NOMO-1 treated with DMSO at 0.1 percent for 48 hours (cell line): ENCODE measurements around the gene SPTBN1.
"Not testable (repeated sequence)": the region's sequence is repeated elsewhere in the genome, so short reads cannot be mapped to it uniquely, and the experiment has no call there.

Source experiments
- DNase-seq: peaks from one replicate; lab custom pipeline; 2025; ENCODE audit not compliant: unreplicated experiment; lab: John Stamatoyannopoulos, UW

The SPTBN1 gene

DNA sequence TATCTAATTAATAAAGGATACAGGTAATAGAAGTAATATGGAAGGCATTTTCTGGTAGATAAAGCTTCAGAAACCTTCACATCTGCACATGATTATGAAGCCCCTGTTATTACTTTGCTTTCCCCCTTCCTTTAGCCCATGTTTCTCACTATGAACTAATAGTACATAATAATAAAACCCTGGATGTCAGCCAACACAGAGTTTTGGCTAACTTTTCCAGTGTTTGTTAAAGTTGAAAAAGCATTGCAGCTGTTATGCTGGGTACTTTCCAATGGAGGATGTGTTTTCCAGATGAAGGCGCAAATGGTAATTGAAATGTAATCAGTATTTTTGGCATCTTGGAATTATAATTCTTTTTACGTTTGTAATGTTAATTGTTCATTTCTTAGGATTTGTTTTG is 43.5 kb downstream of the SPTBN1 start:
- no peak for DNase-seq

- no peak for DNase-seq
Measured at GRCh38 chr2:54500404-54501205, 44.5 kb downstream of the SPTBN1 start.

DNA sequence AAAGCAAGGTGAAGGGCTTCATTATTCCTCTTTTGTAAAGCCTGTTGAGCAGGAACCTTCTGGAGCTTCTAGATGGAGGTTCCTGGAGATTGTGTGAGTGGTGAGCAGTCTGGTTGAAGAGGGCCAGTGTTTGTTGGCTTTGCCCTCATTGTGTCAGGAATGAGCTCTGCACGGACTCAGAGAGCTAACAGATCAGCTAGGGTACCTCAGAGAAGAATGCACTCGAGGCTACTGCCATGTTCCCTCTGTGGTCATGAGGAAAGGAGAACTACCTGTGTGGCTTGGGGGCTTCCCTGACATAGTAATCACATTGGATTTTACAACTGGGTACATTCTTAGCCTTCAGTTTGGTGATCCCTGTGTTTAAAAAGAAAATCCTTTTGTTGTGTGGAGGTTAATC is 46.6 kb downstream of the SPTBN1 start:
- no peak for DNase-seq

DNA sequence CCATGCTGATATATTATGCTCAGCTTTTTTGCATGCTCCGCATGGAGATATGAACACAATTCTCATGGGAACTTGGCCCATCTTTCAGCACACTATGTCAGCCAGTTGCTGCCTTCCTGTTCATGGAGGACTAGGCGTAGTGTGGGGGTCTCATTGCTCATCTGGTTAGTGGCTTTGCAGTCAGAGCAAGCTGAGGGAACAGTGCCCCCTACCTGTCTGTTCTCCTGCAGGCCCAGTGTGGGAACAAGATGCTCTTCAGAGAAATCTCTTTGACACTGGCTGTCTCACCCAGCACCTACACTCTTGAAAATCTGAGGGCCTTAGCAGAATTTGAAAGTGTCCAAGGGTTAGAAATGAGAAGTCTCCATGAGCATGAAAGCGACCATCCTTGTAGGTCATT is 47.1 kb downstream of the SPTBN1 start:
- peak; percentile 17 for DNase-seq

- no peak for DNase-seq
Measured at GRCh38 chr2:54503828-54504227, 47.7 kb downstream of the SPTBN1 start.

GRCh38 chr2:54504866-54505265 is 48.7 kb downstream of the SPTBN1 start:
- no peak for DNase-seq

DNA sequence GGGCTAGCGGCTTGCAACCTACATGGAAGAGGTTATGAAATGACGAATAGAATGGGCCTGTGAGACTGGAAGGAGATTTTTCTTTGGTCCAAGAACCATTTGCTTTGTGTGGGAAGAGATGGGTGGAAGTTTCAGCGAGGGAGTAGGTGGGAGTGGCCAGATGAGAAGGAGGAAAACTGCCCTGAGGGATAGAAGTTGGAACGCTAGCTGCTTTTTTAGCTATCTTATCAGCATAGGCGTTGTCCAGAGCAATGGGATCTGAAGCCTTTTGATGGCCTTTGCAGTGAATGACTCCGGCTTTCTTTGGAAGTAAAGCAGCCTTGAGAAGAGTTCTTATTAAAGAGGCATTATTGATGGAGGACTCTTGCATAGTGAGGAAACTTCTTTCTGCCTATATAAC is 52.4 kb downstream of the SPTBN1 start:
- no peak for DNase-seq

DNA sequence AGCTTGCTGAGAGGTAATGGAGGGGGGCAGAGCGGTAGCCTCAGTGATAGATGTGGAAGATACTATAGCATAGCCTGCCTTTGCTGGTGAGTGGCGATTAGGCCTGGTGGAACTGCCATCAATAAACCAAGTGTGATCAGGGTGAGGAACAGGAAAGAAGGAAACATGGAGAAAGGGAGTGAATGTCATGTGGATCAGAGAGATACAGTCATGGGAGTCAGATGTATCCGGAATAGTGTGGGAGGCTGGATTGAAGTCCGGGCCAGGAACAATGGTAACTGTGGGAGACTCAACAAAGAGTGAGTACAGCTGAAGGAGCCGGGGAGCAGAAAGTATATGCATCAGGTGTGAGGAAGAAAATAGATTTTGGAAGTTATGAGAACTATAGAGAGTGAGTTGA is 52.9 kb downstream of the SPTBN1 start:
- not testable (repeated sequence) for DNase-seq

- DNase-seq = no peak
Measured at GRCh38 chr2:54510916-54511315, 54.8 kb downstream of the SPTBN1 start.

DNA sequence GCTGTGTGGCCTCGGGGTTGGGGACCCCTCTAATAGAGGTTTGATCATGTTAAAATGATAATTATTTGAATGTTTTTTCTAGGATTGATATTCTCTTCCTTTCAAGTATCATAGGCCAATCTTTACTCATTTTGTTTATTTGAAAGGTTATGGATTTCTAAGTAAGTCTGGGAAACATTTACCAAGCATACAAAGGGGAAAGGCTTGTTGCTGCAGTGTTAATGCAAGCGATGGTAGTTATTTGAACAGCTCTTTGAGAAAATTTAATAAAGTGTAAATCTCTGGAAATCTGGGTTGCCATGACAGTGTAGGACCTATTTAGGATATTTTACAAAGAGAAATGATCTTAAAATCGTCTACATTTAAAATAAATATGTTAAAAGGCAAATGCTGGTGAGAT is 56.1 kb downstream of the SPTBN1 start:
- no peak for DNase-seq

DNA sequence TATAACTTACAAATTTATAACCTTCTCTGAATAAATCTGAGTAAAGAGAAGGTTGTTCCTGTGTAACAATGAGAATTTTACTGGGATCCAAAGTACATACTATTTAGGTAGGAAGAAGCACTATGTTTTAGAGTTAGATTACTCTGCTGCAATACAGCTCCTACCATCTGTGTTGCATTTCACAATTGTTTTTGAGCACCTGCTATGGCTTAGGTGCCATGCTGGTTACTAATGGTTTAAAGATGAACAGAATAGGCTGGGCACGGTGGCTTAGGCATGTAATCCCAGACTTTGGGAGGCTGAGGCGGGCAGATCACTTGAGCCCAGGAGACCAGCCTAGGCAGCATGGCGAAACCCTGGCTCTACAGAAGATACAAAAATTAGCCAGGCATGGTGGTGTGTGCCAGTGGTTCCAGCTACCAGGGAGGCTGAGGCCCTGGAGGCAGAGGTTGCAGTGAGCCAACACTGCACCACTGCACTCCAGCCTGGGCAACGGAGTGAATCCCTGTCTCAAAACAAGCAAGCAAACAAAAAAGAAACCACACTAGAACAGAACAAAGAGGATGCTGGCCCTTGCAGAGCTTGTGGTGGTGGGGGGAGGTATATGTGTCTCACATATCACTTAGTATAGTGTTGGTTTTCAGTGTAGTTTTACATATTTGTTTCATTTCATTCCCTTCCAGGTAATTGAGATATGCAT is 56.7 kb downstream of the SPTBN1 start:
- no peak for DNase-seq

DNA sequence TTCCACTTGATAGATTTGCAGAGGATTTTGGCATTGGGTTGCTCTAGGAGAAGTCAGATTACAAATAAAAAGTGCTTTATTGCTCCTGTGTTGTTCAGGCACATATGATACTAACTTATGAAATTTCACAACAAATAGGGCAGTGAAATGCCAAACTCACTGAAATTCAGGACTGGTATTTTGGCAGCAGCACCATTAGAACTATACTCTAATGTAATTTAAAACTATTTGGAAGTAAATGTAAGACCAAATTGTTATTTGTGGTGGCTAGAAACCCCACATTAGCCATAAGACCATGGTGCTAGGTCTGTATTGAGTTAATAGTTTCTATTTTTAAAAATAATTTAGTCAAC is 57.2 kb downstream of the SPTBN1 start:
- no peak for DNase-seq

- no peak for DNase-seq
Measured at GRCh38 chr2:54514822-54515569, 58.9 kb downstream of the SPTBN1 start.

DNA sequence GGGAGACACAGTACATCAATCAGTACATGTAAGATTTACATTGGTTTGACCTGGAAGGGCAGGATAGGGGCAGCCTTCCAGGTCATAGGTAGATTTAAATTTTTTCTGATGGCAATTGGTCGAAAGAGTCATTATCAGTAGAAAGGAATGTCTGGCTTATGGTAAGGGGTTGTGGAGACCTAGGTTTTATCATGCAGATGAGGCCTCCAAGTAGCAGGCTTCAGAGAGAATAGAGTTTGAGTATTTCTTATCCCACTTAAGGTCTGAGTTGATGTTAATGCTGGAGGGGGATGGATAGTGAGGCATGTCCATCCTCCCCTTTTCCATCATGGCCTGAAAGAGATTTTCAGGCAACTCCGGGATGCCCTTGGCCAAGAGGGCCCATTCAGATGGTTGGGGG is 60.7 kb downstream of the SPTBN1 start:
- DNase-seq = no peak

DNA sequence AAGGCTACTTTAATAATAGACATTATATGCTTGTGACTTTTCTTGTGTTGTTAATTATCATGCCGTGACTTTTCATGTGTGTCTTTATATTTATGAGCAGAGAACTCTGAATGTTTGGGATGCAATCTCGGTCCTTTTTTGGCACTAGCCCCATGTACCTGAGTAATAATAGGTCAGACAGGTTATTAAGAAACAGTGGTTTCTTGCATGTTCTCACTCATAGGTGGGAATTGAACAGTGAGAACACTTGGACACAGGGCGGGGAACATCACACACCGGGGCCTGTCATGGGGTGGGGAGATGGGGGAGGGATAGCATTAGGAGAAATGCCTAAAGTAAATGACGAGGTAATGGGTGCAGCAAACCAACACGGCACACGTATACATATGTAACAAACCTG is 61.9 kb downstream of the SPTBN1 start:
- not testable (repeated sequence) for DNase-seq

GRCh38 chr2:54518430-54518829 is 62.3 kb downstream of the SPTBN1 start:
- DNase-seq = no peak

DNA sequence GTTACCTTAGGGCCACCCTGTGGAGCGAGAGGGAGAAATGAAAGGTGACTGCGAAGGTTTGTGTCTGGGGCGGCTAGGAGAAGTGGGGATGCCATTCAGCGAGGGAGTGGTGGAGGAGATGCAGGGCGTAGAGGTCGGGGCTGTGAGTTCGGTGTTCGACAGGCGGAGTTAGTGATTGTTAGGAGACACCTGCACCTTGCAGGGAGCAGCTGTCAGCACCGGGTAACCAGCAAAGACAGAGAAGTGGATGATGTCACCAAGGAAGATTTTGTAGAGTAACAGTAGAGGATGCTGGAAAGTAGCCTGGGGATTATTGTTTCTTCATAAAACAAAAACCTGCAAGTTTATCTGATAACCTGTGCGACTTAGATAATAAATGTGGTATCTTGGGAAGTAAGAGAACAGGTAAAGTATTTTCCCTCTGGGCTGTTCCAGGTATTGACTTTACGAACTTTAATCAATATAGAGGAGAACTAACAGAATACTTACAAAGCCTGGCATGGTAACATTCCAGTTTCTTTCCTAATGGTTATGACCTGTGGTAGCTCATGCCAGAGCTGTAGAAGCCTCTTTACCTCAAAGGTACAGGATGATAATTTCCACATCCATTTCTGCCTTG is 63.8 kb downstream of the SPTBN1 start:
- no peak for DNase-seq

- DNase-seq = no peak
Measured at GRCh38 chr2:54520687-54521086, 64.6 kb downstream of the SPTBN1 start.

DNA sequence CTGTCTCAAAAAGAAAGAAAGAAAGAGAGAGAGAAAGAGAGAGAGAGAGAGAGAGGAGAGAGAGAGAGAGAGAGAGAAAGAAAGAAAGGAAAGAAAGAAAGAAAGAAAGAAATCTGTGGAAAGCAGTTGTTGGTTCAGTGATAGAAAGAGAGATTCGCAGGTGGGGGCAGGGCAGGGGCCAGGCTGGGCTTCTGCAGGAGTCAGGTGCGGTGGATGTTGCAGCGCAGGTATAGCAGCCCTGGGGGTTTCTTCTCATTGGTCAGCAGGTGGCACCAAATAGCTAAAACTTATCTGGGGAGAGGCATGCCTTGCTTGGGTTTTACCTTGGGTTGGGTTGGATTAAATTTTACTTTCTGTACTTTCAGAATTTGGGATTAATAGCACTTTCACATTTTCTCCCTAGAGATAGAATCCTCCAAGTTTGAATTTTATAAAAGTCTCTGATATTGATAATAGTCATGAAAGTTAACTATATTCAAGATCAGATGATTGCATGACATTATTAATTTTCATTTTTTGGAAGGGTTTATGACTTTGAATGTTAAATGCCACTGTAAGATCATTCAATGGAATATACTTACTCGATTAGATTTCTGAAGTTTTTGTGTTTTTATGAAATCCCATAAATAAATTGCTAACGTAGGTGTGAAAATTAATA is 66.6 kb downstream of the SPTBN1 start:
- peak; percentile 37 for DNase-seq

DNA sequence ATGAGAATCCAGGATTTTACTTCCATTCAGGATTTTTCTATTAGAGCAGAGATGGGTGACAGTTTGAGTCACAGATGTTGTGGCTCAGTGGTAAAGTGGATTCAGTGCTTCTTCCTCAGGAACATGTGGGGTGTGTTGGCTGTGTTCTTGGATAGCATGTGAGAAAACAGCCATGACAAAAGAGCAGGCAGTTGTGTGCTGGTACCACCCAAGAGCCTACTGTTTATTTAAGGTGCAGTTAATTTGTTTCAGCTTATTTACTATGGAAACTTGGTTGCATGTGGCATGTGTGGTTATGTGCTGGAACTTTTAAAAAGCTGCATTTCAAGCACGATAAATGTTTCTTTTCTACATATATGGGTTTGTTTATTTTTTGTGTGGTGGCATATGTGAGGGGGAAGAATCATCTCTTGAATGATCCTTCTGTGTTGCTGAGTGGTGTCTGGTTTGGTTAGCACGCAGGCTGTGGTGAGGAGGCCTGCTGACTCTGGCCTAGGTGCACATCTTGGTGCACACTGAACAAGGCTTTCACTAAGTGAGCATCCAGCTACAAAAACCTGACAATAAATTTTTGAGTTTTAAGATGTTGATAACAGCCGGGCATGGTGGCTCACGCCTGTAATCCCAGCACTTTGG is 67.3 kb downstream of the SPTBN1 start:
- DNase-seq = no peak
